ENCODE results near the gene LRRFIP1. TPM values are rescaled to one million over a fixed set of nuclear protein-coding genes. Genes with fewer than 3 reads are reported as not detected.

The LRRFIP1 gene
- total and polyA plus RNA-seq, 2 donors (not counting 3 experiments of a cell fraction or from before 2014, with no cell fraction given) = 39.2 to 179 TPM

- no peaks in the 10 kb centered on the region for H3K27me3 ChIP-seq (ENCODE audit: control insufficient read depth in 2 of 2, insufficient read depth in 2 of 2, low read length in 2 of 2)
- H3K36me3 ChIP-seq (ENCODE audit: control insufficient read depth in 2 of 2, extremely low read depth in 1 of 2, insufficient read depth in 2 of 2, low read length in 2 of 2) = no peaks in the 10 kb centered on the region
- H3K4me2 ChIP-seq (ENCODE audit: insufficient read depth, low read length) = no peak overlapping the region
- FAIRE-seq = no peak
- intact Hi-C loops (cut with micrococcal nuclease) (loop anchor here (5.0 to 10.0 kb wide), 2 partner anchors 158 to 576 kb away; no protein-coding TSS in a partner anchor), dilution Hi-C loops (cut with MboI; ENCODE audit: extremely low pct_ligation_motif_present, low sequenced_read_pairs) (no loop called here)
- TF ChIP-seq GATA2 (IDR thresholded peaks at IDR 0.05; ENCODE audit: insufficient read depth, insufficient read length, low read depth, low read length) = no peak
- no peak for TF ChIP-seq POLR2A (IDR thresholded peaks at IDR 0.05; ENCODE audit: low read depth, low read length)
- TF ChIP-seq, protein P1, sequence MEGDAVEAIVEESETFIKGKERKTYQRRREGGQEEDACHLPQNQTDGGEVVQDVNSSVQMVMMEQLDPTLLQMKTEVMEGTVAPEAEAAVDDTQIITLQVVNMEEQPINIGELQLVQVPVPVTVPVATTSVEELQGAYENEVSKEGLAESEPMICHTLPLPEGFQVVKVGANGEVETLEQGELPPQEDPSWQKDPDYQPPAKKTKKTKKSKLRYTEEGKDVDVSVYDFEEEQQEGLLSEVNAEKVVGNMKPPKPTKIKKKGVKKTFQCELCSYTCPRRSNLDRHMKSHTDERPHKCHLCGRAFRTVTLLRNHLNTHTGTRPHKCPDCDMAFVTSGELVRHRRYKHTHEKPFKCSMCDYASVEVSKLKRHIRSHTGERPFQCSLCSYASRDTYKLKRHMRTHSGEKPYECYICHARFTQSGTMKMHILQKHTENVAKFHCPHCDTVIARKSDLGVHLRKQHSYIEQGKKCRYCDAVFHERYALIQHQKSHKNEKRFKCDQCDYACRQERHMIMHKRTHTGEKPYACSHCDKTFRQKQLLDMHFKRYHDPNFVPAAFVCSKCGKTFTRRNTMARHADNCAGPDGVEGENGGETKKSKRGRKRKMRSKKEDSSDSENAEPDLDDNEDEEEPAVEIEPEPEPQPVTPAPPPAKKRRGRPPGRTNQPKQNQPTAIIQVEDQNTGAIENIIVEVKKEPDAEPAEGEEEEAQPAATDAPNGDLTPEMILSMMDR (IDR thresholded peaks at IDR 0.05; ENCODE audit: extremely low read depth in 1 of 2, insufficient read depth in 1 of 2, low read depth in 1 of 2, low read length in 2 of 2) = no peak
- TF ChIP-seq POLR2AphosphoS5 (IDR thresholded peaks at IDR 0.05; ENCODE audit: insufficient read depth, low read depth, low read length) = no peak
- no peak for TF ChIP-seq EZH2 (IDR thresholded peaks at IDR 0.05; ENCODE audit: borderline replicate concordance, low read depth, low read length, severe bottlenecking)
- TF ChIP-seq MYC (IDR thresholded peaks at IDR 0.05; ENCODE audit: low read depth, low read length) = no peak
- no peak for TF ChIP-seq JUN (IDR thresholded peaks at IDR 0.05; ENCODE audit: borderline replicate concordance, insufficient read depth, insufficient read length, low read depth)
- no peak for TF ChIP-seq FOS (IDR thresholded peaks at IDR 0.05; ENCODE audit: borderline replicate concordance, insufficient read depth, low read length)
- TF ChIP-seq MAX (IDR thresholded peaks at IDR 0.05; ENCODE audit: insufficient read depth, insufficient read length) = no peak
- H3K27ac ChIP-seq (ENCODE audit: insufficient read depth, low read depth, low read length) = no peak overlapping the region
- H3K79me2 ChIP-seq (ENCODE audit: control insufficient read depth, insufficient read depth, low read length) = no peaks in the 10 kb centered on the region
- no peak overlapping the region for H3K4me3 ChIP-seq (replicated peaks in 1 of 3; ENCODE audit: insufficient read depth in 1 of 3, low read depth in 1 of 3, low read length in 3 of 3)
- no peak for DNase-seq (ENCODE audit: low read depth, low spot score)
- no TSS peak for BruUV-seq (replicated peaks)
- H3K9me3 ChIP-seq (replicated peaks; ENCODE audit: control insufficient read depth, insufficient read depth, low read length) = no peaks in the 10 kb centered on the region
- no peak overlapping the region for H2AFZ ChIP-seq (ENCODE audit: low read depth, low read length)
- H4K20me1 ChIP-seq (replicated peaks; ENCODE audit: control insufficient read depth, extremely low read depth, insufficient read depth, low read length) = no peaks in the 10 kb centered on the region
- H3K9ac ChIP-seq (replicated peaks; ENCODE audit: extremely low read depth, insufficient read depth, low read length) = no peak overlapping the region
- POLR2A ChIA-PET = no interaction called here
- no peaks in the 10 kb centered on the region for H3K9me1 ChIP-seq (replicated peaks; ENCODE audit: control insufficient read depth, extremely low read depth, insufficient read depth, low read length)
- H3K4me1 ChIP-seq (ENCODE audit: control insufficient read depth, extremely low read depth, insufficient read depth, low read length) = peaks cover 29% of the 10 kb centered on the region
- CTCF ChIA-PET = interaction anchor here (1.0 to 7.8 kb wide), 4 partner anchors 15 to 158 kb away, joined by 3 to 207 read pairs (median 3); no protein-coding TSS in a partner anchor
These were observed 43.3 kb downstream of the LRRFIP1 start for GRCh38 chr2:237670641-237671040.

Measured in endothelial cell of umbilical vein (primary cell).